ENCODE data around the gene WWOX.

WWOX gene

DNA sequence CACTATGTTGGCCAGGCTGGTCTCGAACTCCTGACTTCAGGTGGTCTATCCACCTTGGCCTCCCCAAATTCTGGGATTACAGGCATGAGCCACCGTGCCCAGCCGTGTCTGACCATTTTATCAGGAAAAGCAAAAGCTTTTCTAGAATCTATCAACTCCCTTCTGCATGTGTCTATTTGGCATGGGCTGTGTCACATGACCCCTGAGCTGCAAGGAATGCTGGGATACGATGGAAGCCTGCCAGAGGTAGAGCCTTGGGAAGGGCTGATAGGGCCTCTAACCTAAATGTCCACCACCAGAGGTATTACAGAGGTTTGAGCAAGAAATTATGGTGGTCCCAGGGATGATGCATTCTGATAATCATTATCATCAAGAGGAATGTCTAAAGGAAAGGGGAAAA lies 616.2 kb downstream of the WWOX start:
- DNase-seq = no peak

DNA sequence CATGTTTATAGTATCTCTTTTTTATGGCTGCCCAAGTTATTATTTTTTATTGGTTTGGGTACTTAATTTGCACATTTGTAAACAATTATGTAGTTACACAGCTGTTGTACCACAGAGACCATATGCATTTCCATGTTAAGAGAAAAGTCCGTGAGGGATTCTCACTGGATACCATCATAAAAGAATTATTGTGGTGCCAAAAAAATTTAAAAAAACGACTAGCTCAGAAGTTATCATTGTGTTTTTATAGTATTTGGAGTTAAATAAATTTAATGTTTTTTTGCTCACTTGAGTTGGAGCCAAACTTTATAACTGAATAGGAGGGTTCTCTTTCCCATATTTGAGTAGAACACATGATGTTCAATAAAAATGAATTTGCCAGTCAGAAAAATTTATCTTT lies 618.7 kb downstream of the WWOX start:
- no peak for DNase-seq

DNA sequence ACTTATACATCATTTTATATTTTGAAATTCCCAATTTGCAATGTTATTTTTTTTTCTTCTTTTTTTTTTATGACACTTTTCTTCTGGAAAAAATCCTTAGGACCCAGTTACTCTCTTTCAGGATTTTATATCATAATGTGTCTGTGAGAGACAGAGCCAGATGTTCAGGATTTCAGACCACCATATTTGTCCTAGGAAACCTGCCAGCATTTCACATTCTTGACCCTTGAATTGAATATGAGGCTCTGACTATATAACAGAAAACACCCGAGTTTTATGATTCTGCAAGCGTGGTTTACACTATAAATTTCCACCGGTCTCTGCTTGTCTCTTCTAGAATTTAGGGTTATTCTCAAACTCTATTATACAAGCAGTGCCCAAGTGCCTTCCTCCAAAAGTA lies 621.0 kb downstream of the WWOX start:
- no peak for DNase-seq

DNA sequence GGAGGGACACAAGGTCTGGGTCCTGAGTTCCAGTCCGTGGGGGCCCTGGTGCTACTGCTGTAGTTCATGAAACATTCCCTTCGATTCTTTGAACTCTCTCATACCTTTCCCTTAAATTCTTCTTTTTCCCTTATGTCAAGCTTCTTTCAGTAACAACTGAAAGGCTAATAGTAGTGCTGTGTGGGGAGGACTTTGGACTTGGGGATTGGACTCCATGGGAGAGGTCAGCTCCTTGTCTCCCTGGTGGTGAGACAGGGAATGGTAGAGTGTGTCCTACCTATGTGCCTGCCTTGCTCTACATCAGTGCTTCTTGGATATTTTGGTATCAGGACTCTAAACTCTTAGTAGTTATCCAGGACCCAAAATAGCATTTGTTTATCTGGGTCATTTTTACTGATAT lies 628.1 kb downstream of the WWOX start:
- DNase-seq = no peak

DNA sequence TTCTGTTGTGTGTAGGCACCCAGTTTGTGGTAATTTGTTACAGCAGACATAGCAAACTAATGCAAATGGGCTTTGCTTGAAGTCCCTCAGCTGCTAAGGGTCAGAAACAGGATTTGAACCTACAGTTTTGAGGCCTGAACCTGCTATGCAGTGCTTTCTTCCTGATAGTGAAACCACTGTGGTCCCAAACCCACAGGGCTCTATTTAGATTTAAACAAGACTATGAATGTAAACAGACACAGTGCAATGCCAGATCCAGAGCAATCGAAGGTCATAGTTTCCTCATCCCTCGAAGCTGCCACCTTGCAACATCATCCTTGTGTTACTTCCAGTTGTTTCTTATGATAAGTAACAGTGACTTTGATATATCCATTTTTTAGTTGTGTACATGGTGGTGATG lies 630.2 kb downstream of the WWOX start:
- DNase-seq = no peak

- DNase-seq = no peak
These were observed 632.3 kb downstream of the WWOX start for GRCh38 chr16:78731785-78732184.

- DNase-seq = no peak
These were observed 633.2 kb downstream of the WWOX start for GRCh38 chr16:78732696-78733095.

DNA sequence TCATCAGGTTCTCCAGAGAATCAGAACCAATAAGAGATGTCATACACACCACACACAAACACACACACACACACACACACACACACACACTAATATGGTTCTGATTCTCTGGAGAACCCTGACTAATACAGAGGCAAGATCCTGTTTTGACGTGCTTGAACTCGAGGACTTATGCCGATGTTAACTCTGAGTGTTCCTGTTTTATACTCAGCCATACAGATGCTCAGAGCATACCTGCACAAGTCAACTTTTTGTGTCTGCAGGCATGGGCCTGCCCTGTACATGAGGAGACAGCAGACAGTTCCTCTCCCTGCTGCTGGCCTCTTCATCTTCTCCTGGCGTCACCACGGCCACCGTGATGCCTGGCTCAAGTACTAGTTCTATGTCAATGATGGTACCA lies 635.9 kb downstream of the WWOX start:
- DNase-seq = no peak

DNA sequence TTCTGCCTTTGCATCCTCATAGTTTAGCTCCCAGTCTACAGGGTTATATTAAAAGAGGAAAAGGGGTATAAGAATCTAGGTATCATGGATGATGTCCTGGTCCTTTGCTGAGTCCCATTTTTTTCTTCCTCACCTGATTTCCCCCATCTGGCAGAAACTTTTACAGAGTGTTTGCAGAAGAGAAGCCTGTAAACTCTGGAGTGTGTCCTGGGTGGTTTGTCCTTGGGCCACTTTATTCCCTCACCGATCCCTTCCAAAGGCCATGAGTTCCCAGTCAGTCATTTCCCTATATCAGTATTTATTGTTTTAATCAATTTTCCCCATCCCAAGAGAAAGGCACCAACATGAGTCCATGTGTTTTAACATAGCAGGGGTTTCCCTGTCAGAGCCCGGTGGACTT lies 638.2 kb downstream of the WWOX start:
- no peak for DNase-seq

DNA sequence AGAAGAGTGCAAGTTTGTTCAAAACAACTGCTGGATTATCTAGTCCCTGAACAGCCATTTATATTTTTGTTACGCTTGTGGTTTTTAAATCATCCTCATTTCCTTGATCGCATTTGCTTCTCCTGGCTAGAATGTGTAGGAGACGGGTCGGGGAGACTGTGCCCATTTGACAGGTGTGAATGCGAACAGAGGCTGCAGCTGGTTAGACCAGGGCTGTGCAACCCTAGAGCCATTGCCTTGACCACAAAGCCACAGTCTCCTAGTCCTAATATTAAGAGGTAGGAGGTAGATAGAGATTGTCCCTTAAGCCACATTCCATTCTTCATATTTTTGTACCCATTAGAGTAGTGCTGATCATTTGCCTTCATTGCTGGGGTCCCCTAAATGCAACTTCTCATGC lies 639.1 kb downstream of the WWOX start:
- DNase-seq = no peak

DNA sequence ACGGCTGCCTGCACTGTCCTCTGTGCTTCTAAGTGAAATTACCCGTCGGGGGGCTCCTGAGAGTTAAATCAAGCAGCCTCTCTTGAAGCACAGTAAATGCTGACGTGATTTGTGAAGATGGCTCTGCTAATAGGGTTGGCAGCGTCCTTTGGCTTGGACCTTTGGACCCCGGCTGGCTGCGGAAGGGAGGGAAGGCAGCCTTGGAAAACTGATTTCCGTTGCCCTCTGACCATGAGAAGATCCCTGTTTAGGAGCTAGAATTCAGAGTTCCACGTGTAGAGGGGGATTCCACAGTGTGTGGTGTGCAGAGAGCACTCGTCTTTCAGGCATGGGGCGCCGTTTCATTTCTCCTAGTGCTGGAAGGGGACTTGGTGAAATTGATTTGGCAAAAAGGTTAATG lies 640.8 kb downstream of the WWOX start:
- no peak for DNase-seq

DNA sequence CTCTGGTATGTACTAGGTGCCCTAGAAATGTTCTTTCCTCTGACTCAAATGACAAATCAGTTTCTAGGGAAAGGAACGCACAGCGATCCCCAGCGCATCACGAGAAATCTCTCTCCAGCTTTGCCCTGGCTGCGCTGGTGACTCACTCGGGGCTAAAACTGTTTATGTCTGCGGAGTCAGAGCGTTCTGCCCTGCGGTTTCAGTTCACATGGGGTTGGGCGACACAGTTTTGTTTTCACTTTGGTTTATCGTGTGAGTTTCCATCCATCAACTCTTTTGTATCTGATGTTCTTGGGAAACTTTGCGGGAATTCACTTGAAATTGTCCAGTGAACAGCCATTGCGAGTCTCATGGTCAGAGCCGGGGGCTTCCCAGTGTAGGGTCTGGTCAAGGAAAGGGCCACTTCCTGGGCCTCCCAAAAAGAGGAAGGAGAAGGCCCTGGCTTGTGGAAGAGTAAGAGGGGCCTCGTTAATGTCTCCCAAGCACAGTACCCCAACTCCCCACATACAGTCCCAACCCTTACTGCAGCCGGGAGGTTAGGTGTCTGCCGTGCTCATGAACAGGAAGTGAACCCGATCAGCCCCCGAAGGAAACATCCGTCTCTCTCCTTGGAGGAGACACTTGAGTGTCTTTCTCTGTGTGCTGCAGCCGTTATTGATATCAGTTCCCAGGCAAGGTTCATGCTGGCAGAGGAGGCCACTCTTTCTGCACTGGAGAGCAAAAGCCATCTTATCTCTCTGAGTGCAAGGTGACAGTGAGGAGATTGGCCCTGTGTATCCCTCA lies 643.2 kb downstream of the WWOX start:
- DNase-seq = no peak

- DNase-seq = no peak
These were observed 644.1 kb downstream of the WWOX start for GRCh38 chr16:78743556-78743955.

- no peak for DNase-seq
These were observed 644.6 kb downstream of the WWOX start for GRCh38 chr16:78744099-78744498.

GRCh38 chr16:78744796-78745107 lies 645.3 kb downstream of the WWOX start:
- DNase-seq = no peak

DNA sequence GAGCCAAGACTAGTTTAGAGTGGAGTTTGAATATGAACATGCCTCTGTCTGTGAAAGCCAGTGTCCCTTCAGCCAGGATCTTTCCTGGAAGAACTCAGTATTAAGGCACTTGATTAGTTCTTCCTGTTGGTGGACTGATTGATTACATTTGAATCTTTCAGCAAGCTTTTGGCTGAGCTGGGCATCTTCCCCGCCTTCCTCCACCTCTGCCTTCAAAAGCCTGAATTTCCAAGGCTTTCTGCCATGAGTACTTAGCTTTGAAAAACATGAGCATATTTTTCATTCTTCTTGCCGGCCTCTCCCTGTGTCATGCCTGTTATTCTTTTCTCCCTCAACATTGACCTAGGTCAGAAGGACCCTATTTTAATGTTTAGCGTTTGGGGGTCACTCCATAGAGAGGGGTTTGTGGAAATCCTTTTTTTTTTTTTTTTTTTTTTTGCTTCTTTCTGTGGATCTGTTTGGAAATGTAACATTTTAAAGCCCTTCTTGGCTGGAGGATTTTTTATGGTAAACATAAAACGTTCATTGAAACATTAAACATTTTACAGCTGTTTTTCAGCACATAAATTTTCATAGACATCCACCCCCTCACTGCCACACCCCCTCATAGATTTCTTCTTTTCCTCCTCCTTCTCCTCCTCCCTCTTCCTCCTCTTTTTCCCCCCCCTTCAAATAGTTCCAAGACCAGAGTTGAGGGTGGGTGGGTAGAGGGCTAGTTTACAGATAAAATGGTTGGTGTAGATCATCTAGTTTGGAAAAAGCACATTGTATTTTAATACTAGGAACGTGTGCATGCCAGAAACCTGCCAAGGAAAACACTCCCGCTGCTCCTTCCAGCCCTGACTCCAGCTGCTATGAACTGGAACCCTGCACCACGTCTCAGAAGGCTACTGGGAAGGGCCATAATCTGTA lies 645.9 kb downstream of the WWOX start:
- DNase-seq = no peak

GRCh38 chr16:78746718-78747117 lies 647.3 kb downstream of the WWOX start:
- no peak for DNase-seq

DNA sequence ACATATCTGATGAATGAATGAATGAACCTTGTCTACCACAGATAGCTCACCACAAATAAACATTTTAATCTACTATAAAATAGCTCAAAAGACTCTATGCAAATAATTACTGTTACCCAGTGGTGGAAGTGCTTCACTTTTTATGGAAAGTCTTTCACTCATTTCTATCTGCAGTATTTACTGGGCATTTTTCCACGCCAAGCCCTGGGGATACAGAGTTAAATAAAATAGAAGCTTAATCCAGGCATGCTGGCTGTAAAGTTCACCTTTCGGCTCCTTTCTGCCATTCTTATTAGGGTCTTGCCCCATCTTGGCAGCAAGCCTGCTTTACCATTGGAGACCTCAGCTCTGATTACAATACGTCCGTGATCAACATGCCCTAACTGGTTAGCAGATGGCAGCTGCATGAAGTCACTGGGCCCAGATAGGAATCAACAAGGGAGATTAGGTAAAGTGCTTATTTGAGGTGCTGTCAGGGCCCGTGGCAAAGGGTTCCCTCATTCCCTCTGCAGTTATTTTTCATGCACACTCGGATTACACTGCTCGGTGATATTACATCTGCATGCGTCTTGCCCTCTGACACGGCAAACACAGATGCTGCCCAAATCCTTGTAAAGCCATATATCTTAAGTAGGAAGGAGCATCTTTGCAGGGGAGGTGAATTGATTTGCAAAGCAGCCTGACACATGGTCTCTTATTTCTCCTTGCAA lies 648.9 kb downstream of the WWOX start:
- peak; percentile 45 for DNase-seq

DNA sequence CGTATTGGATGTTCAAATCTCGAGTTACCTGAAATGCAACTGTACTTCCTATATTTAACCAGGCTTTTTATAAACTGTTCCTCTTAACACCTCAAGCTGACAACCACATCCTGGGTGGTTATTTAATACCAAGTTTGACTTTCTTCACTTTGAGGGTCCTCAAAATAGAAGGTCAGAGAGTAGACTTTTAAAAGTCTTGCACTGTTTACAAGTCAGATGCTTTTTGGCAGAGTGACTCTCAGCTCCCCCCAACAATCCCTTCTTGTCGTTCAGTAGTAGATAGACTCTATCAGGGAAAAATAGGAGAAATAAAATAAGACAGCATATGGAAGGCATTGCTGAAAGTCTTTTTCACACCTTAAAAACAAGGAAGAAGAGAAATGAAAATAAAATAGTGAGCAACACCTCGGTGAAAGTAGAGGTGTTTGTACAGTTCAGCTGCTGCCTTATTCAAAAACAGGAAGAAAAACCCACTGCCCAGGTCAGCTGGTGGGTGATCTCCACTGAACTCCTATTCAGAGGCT lies 650.4 kb downstream of the WWOX start:
- DNase-seq = no peak

DNA sequence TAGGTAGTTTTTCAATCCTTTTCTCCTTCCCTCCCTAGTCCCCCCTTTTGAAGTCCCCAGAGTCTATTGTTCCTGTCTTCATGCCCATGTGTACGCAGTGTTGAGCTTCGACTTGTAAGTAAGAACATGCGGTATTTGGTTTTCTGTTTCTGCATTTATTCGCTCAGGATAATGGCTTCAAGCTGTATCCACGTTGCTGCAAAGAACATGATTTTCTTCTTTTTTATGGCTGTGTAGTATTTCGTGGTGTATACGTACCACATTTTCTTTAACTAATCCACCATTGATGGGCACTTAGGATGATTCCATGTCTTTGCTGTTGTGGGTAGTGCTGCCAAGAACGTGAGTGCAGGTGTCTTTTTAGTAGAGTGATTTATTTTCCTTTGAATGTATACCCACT lies 651.2 kb downstream of the WWOX start:
- no peak for DNase-seq

DNA sequence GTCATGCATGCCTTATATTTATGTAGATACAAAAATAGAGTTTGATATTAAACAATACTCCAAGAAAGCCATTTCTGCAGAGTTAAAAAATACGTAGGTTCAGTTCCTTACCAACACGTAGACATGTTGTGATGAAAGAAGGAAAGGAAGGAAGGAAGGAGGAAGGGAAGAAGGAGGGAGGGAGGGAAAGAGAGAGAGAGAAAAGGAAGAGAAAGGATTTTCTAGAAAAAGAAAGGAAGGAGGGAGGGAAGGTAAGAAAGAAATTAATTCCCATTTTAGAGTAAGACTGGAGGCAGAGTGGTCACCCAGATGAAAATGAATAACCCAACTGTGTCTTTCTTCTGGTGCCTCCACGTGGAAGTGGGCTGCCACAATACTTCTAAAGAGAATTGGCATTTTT lies 652.1 kb downstream of the WWOX start:
- no peak for DNase-seq

DNA sequence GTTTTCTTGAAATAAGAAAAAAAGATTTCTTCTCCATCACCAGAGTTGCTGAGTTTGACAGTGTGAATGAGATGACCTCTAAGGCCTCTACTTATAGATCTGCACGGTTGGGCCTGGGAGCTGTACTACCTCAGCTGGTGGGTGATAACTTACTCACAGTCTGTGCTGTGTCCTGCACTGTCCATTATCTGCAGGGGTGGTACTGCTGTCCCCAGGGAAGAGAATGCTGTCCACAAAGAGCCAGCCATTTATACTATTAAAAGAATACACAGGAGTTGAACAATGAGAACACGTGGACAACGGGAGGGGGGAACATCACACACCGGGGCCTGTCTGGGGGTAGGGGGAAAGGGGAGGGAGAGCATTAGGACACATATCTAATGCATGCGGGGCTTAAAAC lies 655.3 kb downstream of the WWOX start:
- DNase-seq = no peak

Measured in DMS79 (cell line).